ENCODE results near the gene ZBTB11.

DNA sequence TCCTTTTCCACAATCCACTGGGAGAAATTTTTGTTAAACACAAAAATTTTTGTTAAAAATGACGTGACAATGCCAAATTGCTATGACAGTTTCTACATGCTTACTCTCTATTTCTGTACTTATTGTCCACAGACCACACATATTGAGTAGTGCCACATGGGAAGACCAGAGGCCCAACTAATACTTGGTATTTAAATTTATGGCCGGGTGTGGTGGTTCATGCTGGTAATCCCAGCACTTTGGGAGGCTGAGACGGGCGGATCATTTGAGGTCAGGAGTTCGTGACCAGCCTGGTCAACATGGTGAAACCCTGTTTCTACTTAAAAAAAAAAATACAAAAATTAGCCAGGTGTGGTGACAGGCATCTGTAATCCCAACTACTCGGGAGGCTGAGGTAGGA, 20.3 kb downstream of the ZBTB11 start:
- TF ChIP-seq ZZZ3 (IDR thresholded peaks at IDR 0.05; ENCODE audit: control insufficient read depth, insufficient read length, low read depth) (no peak), ZNF274 (IDR thresholded peaks at IDR 0.05; ENCODE audit: insufficient read depth, insufficient read length) (no peak), ZNF207 (IDR thresholded peaks at IDR 0.05; ENCODE audit: borderline replicate concordance) (no peak), EZH2 (IDR thresholded peaks at IDR 0.05; ENCODE audit: borderline replicate concordance, control insufficient read depth, low read depth, low read length) (no peak), NR2C2 (IDR thresholded peaks at IDR 0.05; ENCODE audit: borderline replicate concordance, control insufficient read depth, insufficient read length, low read depth) (no peak), SIX5 (IDR thresholded peaks at IDR 0.05; ENCODE audit: low read depth, low read length, severe bottlenecking) (no peak), CBX3 (IDR thresholded peaks at IDR 0.05; ENCODE audit: borderline replicate concordance, low read depth) (no peak), POLR2AphosphoS5 (IDR thresholded peaks at IDR 0.05; ENCODE audit: low read length) (no peak), EP300 (IDR thresholded peaks at IDR 0.05; ENCODE audit: borderline replicate concordance in 1 of 2, control insufficient read depth in 1 of 2, low read depth in 2 of 2, low read length in 2 of 2) (no peak), TCF12 (IDR thresholded peaks at IDR 0.05; ENCODE audit: low read depth, low read length) (no peak), HCFC1 (IDR thresholded peaks at IDR 0.05; ENCODE audit: low read length) (no peak)
- TF ChIP-seq, protein P1, sequence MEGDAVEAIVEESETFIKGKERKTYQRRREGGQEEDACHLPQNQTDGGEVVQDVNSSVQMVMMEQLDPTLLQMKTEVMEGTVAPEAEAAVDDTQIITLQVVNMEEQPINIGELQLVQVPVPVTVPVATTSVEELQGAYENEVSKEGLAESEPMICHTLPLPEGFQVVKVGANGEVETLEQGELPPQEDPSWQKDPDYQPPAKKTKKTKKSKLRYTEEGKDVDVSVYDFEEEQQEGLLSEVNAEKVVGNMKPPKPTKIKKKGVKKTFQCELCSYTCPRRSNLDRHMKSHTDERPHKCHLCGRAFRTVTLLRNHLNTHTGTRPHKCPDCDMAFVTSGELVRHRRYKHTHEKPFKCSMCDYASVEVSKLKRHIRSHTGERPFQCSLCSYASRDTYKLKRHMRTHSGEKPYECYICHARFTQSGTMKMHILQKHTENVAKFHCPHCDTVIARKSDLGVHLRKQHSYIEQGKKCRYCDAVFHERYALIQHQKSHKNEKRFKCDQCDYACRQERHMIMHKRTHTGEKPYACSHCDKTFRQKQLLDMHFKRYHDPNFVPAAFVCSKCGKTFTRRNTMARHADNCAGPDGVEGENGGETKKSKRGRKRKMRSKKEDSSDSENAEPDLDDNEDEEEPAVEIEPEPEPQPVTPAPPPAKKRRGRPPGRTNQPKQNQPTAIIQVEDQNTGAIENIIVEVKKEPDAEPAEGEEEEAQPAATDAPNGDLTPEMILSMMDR (IDR thresholded peaks at IDR 0.05 in 2 of 3, conservative IDR thresholded peaks at IDR 0.05 in 1 of 3; ENCODE audit: control insufficient read depth in 2 of 3, extremely low read depth in 1 of 3, insufficient read depth in 1 of 3, low read depth in 3 of 3, low read length in 3 of 3) = no peak
- TF ChIP-seq, protein P2, sequence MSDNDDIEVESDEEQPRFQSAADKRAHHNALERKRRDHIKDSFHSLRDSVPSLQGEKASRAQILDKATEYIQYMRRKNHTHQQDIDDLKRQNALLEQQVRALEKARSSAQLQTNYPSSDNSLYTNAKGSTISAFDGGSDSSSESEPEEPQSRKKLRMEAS (IDR thresholded peaks at IDR 0.05; ENCODE audit: low read depth, low read length) = no peak
